SKM-1 (cell line): Measurements from ENCODE around the gene ZNF768.
"Not testable (repeated sequence)": the region's sequence is repeated elsewhere in the genome, so short reads cannot be mapped to it uniquely, and the experiment has no call there.

Experiments
- DNase-seq: peaks from one replicate; lab custom pipeline; 2025; ENCODE audit not compliant: unreplicated experiment; lab: John Stamatoyannopoulos, UW

The ZNF768 gene

GRCh38 chr16:30556125-30556473, 29.7 kb upstream of the ZNF768 start:
- DNase-seq, result no peak

GRCh38 chr16:30555315-30556124, 29.2 kb upstream of the ZNF768 start:
- DNase-seq, result no peak

- no peak for DNase-seq
These were observed 28.4 kb upstream of the ZNF768 start for GRCh38 chr16:30554557-30555314.

- no peak for DNase-seq
These were observed 27.1 kb upstream of the ZNF768 start for GRCh38 chr16:30553393-30553899.

GRCh38 chr16:30552956-30553355, 26.6 kb upstream of the ZNF768 start:
- DNase-seq, result no peak

- DNase-seq, result no peak
These were observed 25.4 kb upstream of the ZNF768 start for GRCh38 chr16:30551781-30552180.

GRCh38 chr16:30548416-30549253, 22.3 kb upstream of the ZNF768 start:
- no peak for DNase-seq

GRCh38 chr16:30546115-30546514, 19.7 kb upstream of the ZNF768 start:
- no peak for DNase-seq

- DNase-seq, result no peak
These were observed 16.7 kb upstream of the ZNF768 start for GRCh38 chr16:30543067-30543466.

GRCh38 chr16:30541502-30542329, 15.3 kb upstream of the ZNF768 start:
- no peak for DNase-seq

GRCh38 chr16:30540916-30541464, 14.6 kb upstream of the ZNF768 start:
- DNase-seq, result not testable (repeated sequence)

- DNase-seq, result not testable (repeated sequence)
These were observed 13.7 kb upstream of the ZNF768 start for GRCh38 chr16:30539986-30540526.

GRCh38 chr16:30539000-30539964, 12.9 kb upstream of the ZNF768 start:
- DNase-seq, result no peak

GRCh38 chr16:30536391-30537024, 10.1 kb upstream of the ZNF768 start:
- not testable (repeated sequence) for DNase-seq

GRCh38 chr16:30535777-30536190, 9.4 kb upstream of the ZNF768 start:
- DNase-seq, result peak; percentile 56

- DNase-seq, result no peak
These were observed 8.9 kb upstream of the ZNF768 start for GRCh38 chr16:30535106-30535776.

GRCh38 chr16:30534368-30535105, 8.2 kb upstream of the ZNF768 start, which contains the start of gene ZNF747:
Gene ZNF747, minus strand, starts transcription at chr16:30534858. Its CDS starts 179 bp downstream, at chr16:30534679.
- peak; percentile 65 for DNase-seq
